Activated CD8-positive, alpha-beta T cell treated with anti-CD3 and anti-CD28 coated beads, Interleukin-2, amount 10 ng/mL, durations not matched to agents 7 days and 5 days (primary cell): Measurements from ENCODE around the gene TBR1. TPM values are rescaled to one million over a fixed set of nuclear protein-coding genes. Genes with fewer than 3 reads are reported as not detected.

Source experiments
- ATAC-seq: fragments of 150-1000 bp; cut with Tn5 transposase; one replicate; pipeline ENCODE4 v1.10.0; 2021; ENCODE audit warnings: moderate library complexity
- CTCF ChIA-PET: fragments of 350-600 bp; sonication (Branson Sonifier 250); formaldehyde crosslinking; loops from one replicate; lab custom pipeline; 2021; ENCODE audit warnings: antibody characterized with exemption; lab: Charles Lee
- POLR2A ChIA-PET: fragments of 350-600 bp; sonication (Branson Sonifier 250); formaldehyde crosslinking; loops from one replicate; lab custom pipeline; 2021; ENCODE audit warnings: antibody characterized with exemption; lab: Charles Lee
- DNase-seq: peaks from one replicate; pipeline ENCODE4 v3.0.0-alpha.2; 2020
- H3K27ac Mint-ChIP-seq: one replicate; pipeline ENCODE4 v1.8.0; 2021; ENCODE audit warnings: mild to moderate bottlenecking, mixed read lengths
- H3K27me3 Mint-ChIP-seq: one replicate; pipeline ENCODE4 v1.8.0; 2021; ENCODE audit warnings: low read depth, mixed read lengths
- H3K36me3 Mint-ChIP-seq: one replicate; pipeline ENCODE4 v1.8.0; 2021; ENCODE audit warnings: low read depth, mixed read lengths
- H3K4me1 Mint-ChIP-seq: one replicate; pipeline ENCODE4 v1.8.0; 2021; ENCODE audit warnings: low read depth, mixed read lengths
- H3K4me3 Mint-ChIP-seq: one replicate; pipeline ENCODE4 v1.8.0; 2021; ENCODE audit warnings: mild to moderate bottlenecking, mixed read lengths
- H3K9me3 Mint-ChIP-seq: one replicate; pipeline ENCODE4 v1.8.0; 2022; ENCODE audit warnings: mixed read lengths; ENCODE audit not compliant: insufficient read depth
- total RNA-seq, 2 experiments: library from RNA; stranded (reverse); gene quantifications; one replicate each; pipeline ENCODE4 v1.2.3, GENCODE V29; 2021

The TBR1 gene
- total RNA-seq, 2 experiments from 2014 or later = 0.10 TPM; not detected in 1

DNA sequence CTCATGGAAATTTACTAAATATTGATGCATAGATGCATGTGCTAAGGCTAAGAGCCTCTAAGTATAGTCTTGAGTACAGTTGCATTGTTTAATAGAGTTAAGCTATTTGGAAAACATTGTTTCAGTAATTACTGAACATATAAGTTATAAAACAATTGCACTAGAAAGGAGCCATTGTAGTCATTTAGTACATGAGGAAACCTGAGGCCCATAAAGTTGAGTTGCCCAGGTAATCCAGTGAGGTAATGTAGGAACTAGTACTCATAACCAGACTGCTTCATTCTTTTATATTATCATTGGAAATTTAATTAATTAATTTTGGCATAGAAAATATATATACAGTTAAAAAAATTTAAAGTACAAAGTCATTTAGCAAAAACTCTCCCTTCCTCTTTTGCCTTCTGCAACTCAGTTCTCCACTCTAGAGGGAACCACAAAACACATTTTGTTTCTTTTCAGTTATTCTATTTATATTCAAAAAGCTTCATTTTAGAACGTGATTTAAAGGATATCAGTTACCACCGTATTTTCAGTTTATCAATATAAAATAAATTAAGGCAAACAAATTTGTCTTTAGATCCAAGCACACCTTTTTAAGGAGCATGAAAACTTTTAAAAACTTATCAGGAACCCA is 27.8 kb upstream of the TBR1 start:
- DNase-seq = no peak
- Mint-ChIP-seq H3K4me1 (peaks cover 34% of the 10 kb centered on the region), H3K36me3 (peaks cover 33% of the 10 kb centered on the region), H3K27ac (no peak overlapping the region), H3K27me3 (no peaks in the 10 kb centered on the region), H3K4me3 (no peak overlapping the region), H3K9me3 (no peaks in the 10 kb centered on the region)
- POLR2A ChIA-PET = interaction anchor here (1.4 kb wide), 1 partner anchor 80 kb away, joined by 4 read pairs; the partner anchor contains the start of gene PSMD14
- no peak for ATAC-seq
- CTCF ChIA-PET = no interaction called here

DNA sequence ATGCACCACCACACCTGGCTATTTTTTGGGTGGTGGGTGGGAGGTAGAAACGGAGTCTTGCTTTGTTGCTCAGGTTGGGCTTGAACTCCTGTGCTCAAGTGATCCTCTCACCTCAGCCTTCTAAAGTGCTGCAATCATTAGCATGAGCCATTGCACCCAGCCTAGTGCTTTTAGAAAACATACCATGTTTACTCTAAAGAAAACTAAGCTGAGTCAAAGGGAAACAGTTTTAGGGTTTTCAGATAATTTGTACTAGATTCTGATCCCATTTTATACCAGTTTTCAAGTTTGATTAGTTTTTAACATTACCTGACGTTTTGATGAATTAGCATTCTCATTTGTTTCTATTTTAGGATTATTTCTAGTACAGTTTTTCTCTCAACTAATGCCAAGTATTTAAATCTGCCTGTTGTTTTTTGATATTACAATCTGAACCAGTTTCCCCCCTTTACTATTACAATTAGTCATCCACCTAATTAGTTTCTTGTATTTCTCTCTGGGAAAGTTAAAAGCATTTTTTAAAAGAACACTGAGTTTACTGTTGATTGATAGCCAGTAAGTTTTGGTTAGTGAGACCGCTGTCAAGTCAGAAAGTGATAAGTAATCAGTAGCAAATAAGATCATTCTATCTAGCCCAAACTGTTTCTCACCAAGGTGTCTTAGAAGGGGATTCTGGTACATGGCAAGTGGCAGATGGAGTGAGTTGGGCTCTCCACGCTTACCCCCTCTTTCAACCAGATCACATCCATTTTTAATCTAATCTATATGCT is 24.2 kb upstream of the TBR1 start:
- no peaks in the 10 kb centered on the region for H3K9me3 Mint-ChIP-seq
- no peak overlapping the region for H3K4me3 Mint-ChIP-seq
- CTCF ChIA-PET = no interaction called here
- H3K36me3 Mint-ChIP-seq = peaks cover 42% of the 10 kb centered on the region
- H3K27ac Mint-ChIP-seq = no peak overlapping the region
- no peak for DNase-seq
- H3K4me1 Mint-ChIP-seq = peaks cover 6% of the 10 kb centered on the region
- no peaks in the 10 kb centered on the region for H3K27me3 Mint-ChIP-seq
- ATAC-seq = no peak
- POLR2A ChIA-PET = no interaction called here

DNA sequence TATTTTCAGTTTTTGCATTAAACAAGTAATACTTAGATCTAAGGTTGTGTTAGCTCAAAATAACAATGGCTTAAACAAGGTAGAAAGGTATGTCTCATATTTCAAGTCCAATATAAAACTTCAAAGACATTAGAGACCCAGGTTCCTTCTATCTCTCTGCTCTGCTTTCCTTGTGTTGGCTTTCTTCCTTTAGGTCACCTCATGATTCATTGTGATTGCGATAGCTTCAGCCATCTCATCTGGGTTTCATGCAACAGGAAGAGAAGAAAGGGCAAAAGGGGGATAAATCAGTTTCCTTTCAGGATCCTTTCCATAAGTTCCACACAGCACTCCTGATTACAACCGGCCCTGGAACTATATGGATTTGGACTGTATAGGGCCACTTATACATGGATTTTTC is 16.0 kb upstream of the TBR1 start:
- Mint-ChIP-seq H3K36me3 (peaks cover 41% of the 10 kb centered on the region), H3K4me1 (no peaks in the 10 kb centered on the region), H3K4me3 (no peak overlapping the region), H3K9me3 (no peaks in the 10 kb centered on the region), H3K27me3 (no peaks in the 10 kb centered on the region), H3K27ac (no peak overlapping the region)
- ChIA-PET CTCF (no interaction called here), POLR2A (no interaction called here)
- ATAC-seq = no peak
- DNase-seq = no peak

DNA sequence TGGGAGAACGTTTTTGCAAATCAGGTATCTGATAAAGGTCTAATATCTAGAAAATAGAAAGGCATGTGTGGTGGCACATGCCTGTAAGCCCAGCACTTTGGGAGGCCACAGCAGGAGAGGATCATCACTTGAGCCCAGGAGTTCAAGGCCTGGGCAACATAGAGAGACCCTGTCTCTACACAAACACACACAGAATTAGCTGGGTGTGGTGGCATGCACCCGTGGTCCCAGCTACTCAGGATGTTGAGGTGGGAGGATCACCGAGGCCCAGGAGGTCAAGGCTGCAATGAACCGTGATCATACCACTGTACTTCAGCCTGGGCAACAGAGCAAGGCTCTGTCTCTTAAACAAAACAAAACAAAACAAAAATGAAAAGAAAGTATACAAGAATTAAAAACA is 13.8 kb upstream of the TBR1 start:
- Mint-ChIP-seq H3K27me3 (no peaks in the 10 kb centered on the region), H3K4me1 (no peaks in the 10 kb centered on the region), H3K4me3 (no peak overlapping the region), H3K27ac (no peak overlapping the region), H3K36me3 (peaks cover 23% of the 10 kb centered on the region), H3K9me3 (no peaks in the 10 kb centered on the region)
- DNase-seq = no peak
- CTCF ChIA-PET = no interaction called here
- no peak for ATAC-seq
- POLR2A ChIA-PET = no interaction called here

DNA sequence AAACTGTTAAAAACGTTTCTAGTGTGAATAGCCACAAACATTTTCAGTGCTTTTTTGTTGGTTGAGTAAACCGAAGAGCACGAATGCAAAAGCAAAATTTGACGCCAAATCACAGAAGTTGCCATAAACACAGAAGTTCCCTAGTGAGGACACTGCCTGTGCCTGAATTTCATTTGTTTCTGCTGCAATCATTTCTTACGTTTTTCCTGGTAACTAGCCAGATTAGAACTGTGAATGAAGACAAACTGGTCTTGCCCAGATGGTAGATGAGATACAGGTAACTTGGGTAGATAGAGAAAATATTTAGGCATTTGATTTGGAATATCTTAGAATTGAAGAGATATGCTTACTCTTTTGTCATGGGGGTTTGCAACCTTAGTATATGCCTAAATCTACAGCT is 9.8 kb upstream of the TBR1 start:
- Mint-ChIP-seq H3K4me1 (no peaks in the 10 kb centered on the region), H3K27ac (no peak overlapping the region), H3K4me3 (no peak overlapping the region), H3K9me3 (no peaks in the 10 kb centered on the region), H3K36me3 (peaks cover 20% of the 10 kb centered on the region), H3K27me3 (no peaks in the 10 kb centered on the region)
- ATAC-seq (no peak), DNase-seq (no peak)
- CTCF ChIA-PET = no interaction called here
- POLR2A ChIA-PET = no interaction called here

DNA sequence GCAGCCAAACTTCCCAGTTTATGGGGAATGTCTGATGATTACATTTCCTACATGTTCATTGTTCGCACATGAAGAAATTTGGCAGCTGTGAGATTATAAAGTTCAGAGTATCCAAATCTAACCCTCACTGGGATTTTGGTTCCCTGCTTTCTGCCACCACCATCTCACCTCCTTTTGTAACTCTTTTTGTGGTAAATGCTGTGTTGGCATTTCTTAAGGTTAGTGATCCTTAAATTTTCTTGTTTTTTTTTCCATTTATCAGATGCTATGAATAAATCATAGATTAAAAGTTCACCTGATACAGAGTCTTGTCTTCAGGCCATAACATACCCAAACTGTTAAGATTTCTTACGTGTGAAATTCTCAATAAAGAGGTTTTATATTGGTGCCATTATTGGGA is 8.5 kb upstream of the TBR1 start:
- H3K27me3 Mint-ChIP-seq = no peaks in the 10 kb centered on the region
- ChIA-PET POLR2A (no interaction called here), CTCF (no interaction called here)
- DNase-seq (no peak), ATAC-seq (no peak)
- H3K36me3 Mint-ChIP-seq = peaks cover 19% of the 10 kb centered on the region
- H3K27ac Mint-ChIP-seq = no peak overlapping the region
- no peak overlapping the region for H3K4me3 Mint-ChIP-seq
- H3K4me1 Mint-ChIP-seq = no peaks in the 10 kb centered on the region
- H3K9me3 Mint-ChIP-seq = no peaks in the 10 kb centered on the region

DNA sequence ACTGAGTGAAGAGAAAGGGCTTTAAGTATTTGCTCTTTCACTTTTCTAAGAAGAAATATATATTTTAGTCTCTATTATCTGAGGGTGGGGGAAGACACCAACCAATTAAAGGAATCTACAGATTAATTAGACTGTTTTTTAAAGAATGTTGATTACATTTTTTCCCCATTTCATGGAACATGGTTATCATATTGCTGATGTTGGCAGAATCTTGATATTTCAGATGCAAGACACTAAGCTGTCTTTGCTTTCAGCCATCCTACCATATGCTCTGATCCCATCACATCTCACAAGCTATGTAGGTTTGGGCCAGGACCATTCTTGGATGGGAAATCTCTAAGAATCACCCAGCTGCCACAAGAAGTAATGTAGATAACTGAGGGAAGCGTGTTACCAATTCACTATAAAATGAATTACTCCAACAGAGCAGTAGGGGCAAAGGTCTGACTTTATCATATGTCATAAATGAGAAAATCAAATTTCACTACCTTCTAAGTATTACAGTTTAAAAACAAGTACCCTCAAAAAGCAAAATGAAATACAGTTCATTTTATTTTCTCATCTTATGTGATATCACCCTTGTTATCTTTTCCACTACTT is 6.7 kb upstream of the TBR1 start:
- peaks cover 20% of the 10 kb centered on the region for H3K36me3 Mint-ChIP-seq

DNA sequence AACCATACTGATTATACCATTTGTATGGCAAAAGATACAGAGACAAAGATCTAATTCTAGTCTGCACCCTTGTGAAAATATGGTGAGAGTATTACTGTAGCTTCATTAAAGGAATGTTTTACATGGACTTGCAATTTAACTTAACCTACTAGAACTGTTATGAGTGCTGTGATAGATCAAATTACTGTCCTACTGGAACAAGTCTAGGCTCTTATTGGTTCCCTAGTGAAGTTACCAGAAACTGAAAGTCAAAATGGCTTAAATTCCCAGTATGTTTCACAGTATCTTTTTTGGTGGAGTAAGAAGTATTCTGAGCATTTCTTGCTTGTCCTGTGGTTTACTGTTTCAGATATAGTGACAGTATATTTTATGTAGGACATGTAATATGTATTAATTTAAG is 3.8 kb upstream of the TBR1 start:
- Mint-ChIP-seq H3K4me1 (peaks cover 28% of the 10 kb centered on the region), H3K27me3 (peaks cover 28% of the 10 kb centered on the region), H3K27ac (no peak overlapping the region), H3K36me3 (peaks cover 20% of the 10 kb centered on the region), H3K4me3 (no peak overlapping the region), H3K9me3 (no peaks in the 10 kb centered on the region)
- ChIA-PET POLR2A (no interaction called here), CTCF (no interaction called here)
- no peak for DNase-seq
- no peak for ATAC-seq

More for the DNA sequence above, 6.7 kb upstream of the TBR1 start:
- Mint-ChIP-seq H3K4me1 (peaks cover 5% of the 10 kb centered on the region), H3K4me3 (no peak overlapping the region), H3K9me3 (no peaks in the 10 kb centered on the region), H3K27me3 (peaks cover 4% of the 10 kb centered on the region), H3K27ac (no peak overlapping the region)
- ChIA-PET POLR2A (no interaction called here), CTCF (no interaction called here)
- DNase-seq (no peak), ATAC-seq (no peak)

DNA sequence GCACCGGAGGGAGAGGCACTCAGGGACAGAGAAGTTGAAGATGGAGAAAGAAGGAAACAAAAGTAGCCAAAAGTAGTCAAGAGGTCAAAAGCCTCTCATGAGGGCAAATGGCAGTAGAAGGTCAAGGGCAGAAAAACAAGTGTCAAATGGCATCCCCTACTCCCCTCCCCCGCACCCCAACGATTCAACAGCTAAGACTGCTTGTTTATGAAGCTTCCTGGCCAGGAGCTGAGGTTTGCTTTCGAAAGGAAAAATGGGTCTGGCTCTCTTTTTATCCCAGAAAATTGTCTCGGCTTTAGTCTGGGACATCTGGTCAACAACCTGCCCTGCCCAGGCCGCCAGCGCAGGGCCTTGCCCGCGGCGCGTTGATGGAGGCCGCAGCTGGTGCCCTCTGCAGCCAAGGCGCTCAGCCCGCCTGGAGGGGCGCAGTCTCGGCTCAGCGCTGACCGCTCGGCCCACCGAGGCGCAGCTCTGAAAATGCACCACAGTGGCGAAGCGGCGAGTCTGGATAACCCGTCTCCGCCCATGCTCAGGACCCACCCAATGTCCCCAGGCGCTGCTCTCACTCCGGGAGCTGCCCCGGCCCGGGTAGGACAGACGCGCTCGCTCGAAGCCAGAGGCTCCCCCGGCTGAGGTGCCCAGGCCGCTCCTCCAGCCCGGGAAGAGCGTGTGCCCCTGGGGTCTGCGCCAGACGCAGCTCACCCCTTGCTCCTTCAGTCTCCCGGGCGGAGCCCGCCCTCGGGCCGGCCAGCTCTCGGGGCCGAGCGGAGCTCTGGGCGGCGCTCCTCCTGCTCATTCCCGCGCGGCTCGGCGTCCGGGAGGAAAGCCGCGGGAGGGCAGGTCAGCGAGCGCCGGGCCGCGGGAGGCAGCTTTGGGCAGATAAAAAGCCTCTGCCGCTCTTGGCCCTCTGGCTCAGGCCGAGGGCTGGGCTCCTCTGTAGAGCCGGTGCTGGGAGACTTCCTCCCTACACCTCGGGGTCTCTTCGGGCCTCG is 1.8 kb upstream of the TBR1 start:
- ATAC-seq (peak; percentile 61), DNase-seq (peak; percentile 25)
- Mint-ChIP-seq H3K27ac (no peak overlapping the region), H3K4me3 (peak overlapping the region; percentile 57), H3K27me3 (peaks cover 47% of the 10 kb centered on the region), H3K36me3 (peaks cover 18% of the 10 kb centered on the region), H3K9me3 (no peaks in the 10 kb centered on the region), H3K4me1 (peaks cover 45% of the 10 kb centered on the region)
- ChIA-PET CTCF (interaction anchor here (1.3 kb wide), 2 partner anchors 21 to 28 kb away, joined by 3 read pairs; no protein-coding TSS in a partner anchor), POLR2A (interaction anchor here (1.1 kb wide), 1 partner anchor 107 kb away, joined by 4 read pairs; the partner anchor contains the start of gene PSMD14)

DNA sequence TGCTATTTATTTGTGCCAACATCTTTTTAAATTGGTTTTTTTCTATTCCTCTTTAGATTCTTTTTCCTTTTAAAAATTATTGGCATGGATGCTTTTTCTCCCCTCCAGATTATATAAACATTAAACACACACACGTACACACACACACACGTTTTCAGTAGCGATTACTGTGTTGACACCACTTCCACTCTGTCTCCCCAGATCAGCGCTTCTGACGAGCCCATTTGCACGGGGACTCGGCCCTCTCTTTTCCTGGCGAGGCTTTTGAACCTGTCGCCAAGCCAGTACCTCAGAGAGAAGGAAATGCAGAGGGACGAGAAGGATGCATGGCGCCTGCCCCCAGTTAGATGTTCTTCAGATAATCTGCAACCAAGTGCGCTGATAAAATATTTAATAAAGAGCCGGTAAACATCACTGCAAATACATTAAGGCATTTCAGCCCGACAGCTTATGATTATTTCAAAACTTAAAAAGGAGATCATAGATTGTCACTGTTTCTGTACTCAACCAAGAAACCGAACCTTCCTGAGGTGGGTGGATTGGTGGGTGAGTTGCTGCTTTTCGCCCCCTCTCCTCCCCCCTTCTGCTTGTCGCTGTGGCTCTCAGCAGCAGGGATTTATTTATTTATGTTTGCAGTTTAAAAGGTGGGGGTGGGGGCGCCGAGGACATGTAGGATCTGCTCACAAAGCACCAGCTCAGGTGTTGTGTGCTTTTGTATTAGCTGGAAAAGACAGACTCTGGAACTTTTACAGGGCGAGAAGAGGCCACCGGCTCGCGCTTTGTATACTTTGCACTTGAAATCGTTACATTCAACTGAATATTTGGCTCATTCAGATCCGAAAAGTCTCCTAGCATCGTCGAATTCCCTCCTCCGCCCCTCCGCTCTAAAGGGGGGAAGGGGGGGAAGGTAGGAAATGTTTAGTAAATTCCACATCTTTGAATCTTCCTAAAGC is 787 bp upstream of the TBR1 start:
- Mint-ChIP-seq H3K4me3 (peak overlapping the region; percentile 57), H3K27me3 (peaks cover 55% of the 10 kb centered on the region), H3K27ac (no peak overlapping the region), H3K9me3 (no peaks in the 10 kb centered on the region), H3K36me3 (peaks cover 16% of the 10 kb centered on the region), H3K4me1 (peaks cover 46% of the 10 kb centered on the region)
- ATAC-seq = peak; percentile 56
- ChIA-PET CTCF (interaction anchor here (0.6 to 1.3 kb wide), 3 partner anchors 22 to 608 kb away, joined by 3 to 4 read pairs (median 3); no protein-coding TSS in a partner anchor), POLR2A (no interaction called here)
- peak; percentile 34 for DNase-seq
